ENCODE measurements around the gene GRIA3.

- TF ChIP-seq CTCF (conservative IDR thresholded peaks at IDR 0.05) (no peak), EZH2 (IDR thresholded peaks at IDR 0.05; ENCODE audit: low read depth) (no peak)
Observed at GRCh38 chrX:123487236-123487635, 303.2 kb downstream of the GRIA3 start.

Measured in PC-9 (cell line).